GM10847 (cell line): Measurements from ENCODE around the gene MCF2L2.

Experiments
- POLR2A ChIP-seq: IDR thresholded peaks from 2 replicates; pipeline ENCODE4 v1.6.1; 2011; ENCODE audit not compliant: insufficient read length; ENCODE audit errors: extremely low read depth

MCF2L2 gene

DNA sequence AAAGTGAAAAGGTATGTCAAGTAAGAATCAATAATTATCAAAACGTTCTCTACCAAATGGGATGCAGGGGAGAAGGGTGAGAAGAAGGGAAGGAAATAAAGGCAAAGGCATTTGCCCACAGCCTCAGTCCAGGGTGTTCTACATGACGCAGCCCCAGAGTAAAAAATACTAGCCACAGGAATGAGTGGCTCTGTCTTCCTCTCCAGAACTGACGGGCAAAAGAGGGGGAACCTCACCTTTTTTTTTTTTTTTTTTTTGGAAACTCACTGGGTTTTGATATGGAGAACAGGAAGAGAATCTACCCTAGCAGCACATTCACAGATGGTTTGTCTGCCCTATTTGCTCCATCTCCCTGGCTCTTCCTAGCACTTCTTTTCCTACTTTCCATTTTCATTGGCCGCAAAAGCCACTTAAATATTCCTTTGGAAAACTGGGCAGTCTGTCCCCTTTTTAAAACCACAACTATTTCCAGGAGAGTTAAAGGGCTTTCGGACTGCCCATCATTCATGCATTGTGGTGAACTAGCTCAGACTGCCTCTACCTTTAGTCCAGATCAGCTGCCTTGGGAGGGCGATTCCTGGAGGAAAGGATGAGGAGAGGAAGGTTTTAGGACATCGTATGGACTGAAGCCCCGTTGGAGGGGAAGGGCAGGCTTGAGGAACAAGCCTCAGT lies 147.2 kb downstream of the MCF2L2 start:
- TF ChIP-seq POLR2A = no peak

DNA sequence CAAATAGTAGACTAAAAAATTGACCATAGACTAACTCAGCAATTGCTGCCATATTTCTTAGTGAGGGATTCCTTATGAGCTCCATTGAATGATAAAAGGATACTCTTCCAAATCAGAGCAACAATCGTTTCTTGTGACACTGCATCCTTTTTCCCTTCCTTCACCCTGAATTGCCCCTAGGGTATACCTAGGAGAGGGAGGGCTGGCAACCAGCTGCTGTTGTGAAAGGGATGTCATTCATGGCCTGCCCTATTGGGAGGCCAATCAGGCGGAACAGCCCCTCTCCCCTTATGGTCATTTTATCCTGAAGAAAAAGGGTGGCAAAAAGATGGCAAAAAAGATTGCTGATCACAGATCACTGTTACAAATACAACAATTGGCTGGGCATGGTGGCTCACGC lies 149.0 kb downstream of the MCF2L2 start:
- no peak for TF ChIP-seq POLR2A

DNA sequence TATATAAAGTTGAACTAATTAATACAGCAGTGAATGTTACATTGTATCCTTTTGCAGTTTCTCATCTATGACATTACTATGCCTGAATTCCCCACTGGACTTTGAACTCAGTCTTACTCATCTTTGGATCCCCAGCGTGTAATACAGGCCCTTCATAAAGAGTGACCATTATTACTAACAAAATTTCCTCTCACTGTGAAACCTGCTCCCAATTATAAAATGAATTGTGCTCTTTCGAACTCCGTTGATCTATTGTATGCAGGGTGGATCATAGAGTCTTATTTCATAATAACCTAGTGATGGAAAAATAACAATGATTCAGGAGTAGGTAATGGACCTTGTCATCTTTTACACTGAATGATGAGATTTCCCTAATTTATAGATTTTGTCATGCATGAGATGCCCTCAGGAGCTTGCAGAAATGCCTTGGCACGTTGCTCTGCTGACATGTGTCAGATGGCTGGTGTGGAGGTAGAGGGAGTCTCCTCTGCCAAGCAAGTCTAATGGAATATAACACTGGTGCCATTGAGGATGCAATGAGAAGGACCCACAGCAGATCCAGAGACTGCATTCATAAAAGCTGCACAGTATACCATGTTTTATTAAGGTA lies 149.8 kb downstream of the MCF2L2 start:
- no peak for TF ChIP-seq POLR2A

DNA sequence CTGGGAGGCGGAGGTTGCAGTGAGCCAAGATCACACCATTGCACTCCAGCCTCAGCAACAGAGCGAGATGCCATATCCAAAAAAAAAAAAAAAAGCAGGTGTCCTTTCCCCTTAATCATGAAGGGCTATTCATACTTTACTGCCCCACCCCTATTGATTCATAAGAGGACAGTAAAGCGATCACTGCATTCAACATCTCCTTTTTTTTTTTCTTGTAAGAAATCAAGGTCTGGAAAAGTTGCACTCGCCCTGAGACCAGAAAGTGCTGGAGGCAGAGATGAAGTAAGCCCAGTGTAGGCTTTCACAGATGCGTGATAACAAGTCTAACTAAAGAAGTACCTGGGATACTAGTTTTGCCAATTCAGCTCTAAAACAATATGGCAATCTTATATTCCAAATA lies 151.2 kb downstream of the MCF2L2 start:
- TF ChIP-seq POLR2A = no peak

DNA sequence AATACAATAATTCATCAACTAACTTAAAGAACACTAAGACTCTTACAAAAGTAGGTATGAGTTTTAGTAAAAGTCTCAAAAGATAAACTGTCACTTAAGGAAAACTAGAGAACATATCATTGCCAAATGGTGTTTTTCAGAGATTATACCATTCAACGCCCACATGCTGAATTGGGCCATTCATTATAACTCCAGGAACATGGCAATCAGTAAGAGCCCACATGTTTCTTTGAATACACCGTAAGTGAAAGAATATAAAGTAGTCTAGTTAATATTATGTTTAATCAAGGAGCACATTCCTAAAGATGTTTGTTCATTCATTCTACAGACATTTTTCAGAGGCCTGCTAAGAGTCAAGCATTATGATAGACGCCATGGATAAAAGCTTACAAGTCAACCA lies 152.5 kb downstream of the MCF2L2 start:
- TF ChIP-seq POLR2A = no peak

DNA sequence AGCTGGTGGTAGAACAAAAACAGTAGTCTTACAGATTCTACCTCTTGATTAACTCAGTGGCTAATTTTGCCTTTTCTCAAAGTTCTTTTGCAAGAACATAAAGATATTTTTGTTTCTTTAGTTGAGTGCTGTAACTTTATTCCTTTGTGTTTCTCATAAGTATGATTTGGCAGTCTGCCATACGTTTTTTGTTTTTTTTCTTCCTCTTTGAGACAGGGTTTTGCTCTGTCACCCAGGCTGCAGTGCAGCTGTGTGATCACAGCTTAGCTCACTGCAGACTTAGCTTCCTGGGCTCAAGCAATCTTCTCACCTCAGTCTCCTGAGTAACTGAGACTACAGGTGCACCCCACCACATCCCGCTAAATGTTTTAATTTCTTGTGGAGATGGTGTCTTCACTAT lies 153.0 kb downstream of the MCF2L2 start:
- TF ChIP-seq POLR2A = no peak

DNA sequence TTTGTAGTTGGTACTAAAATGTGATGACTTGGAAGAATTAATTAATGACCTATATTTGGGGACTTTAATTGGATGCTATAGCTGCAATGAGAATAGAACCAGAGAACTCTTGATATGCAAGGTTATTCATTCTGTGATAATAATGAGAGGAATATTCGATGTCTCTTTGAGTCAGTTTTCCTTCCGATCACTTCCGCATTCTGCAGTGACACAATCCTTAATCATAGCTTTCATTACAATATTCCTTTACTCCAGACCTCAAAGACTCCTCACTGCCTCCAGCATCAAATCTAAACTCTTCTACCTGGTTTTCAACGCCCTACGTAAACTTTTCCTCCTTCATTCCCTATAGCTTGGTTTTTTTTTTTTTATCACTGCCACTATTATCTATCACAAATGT lies 153.8 kb downstream of the MCF2L2 start:
- TF ChIP-seq POLR2A = no peak

DNA sequence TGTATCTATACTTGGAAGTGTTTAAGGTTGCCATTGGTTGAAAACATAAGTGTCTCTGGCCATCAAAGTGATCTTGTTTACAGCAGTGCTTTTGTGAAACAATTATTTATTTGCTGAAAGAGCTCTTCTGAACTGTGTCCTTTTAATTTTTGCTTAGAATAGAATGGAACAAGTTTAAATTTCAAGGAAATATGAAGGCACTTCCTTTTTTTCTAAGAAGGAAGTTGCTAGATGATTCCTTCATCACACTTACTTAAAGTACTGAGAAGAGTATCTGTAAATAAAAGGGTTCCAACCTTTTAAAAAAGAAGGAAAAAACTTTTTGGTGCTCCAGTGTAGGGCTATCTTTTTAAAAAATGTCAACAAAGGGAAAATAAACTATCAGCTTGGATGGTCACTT lies 155.6 kb downstream of the MCF2L2 start:
- no peak for TF ChIP-seq POLR2A

DNA sequence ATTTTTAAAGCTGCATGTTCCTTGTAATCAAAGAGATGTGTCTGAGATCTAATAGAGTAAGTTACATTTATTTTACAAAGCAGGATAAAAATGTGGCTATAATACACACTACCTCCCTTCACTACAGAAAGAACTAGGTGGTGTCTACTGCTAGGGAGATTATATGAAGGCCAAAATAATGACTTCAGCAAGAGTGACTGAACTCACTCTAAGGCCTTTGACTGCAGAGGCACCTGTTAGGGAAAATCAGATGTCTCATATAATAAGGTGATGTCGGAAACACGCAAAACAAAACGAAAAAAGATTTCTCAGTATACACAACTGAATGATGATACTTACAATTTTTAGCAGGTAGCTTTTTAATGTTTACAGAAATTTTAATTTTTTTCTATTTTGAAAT lies 156.3 kb downstream of the MCF2L2 start:
- no peak for TF ChIP-seq POLR2A

DNA sequence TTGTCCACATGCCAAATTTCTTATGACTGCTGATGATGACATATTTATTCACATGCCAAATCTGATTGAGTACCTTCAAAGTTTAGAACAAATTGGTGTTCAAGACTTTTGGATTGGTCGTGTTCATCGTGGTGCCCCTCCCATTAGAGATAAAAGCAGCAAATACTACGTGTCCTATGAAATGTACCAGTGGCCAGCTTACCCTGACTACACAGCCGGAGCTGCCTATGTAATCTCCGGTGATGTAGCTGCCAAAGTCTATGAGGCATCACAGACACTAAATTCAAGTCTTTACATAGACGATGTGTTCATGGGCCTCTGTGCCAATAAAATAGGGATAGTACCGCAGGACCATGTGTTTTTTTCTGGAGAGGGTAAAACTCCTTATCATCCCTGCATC lies 158.1 kb downstream of the MCF2L2 start:
- no peak for TF ChIP-seq POLR2A

DNA sequence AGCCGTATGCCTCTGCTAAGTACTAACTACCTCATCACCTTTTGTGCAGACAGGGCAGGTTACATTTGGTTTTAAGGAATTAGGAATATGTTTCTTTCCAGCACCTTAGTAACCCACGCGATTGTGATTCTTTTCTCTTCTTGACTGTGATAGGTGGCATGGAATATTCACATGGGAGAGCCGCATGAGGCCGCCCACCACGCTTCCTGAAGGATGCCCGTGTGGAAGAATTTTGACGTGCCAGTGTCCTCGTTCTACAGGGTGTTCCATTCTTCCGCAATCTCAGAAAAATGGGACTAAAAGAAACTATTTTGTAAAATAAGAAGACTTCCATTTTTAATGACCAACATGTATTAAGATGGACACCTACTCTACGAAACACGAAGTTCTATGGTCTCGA lies 159.1 kb downstream of the MCF2L2 start:
- no peak for TF ChIP-seq POLR2A

DNA sequence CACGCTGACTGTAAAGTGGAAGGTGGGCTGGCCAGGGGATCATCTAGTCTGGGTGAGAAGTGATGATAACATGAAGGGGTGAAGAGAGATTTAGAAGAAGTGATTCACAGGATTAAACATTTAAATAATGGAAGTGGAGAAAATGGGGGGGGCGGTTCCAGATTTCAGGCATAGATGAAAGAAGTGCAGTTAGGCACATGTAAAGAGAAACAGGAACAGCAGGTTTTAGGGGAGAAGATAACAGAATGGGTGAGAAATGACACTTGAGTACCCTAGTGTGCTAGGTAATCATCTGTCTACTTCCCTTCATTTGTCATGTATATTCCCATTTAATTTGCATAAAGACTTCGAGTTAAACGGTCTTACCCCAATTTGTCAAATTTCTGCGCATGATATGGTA lies 160.1 kb downstream of the MCF2L2 start:
- no peak for TF ChIP-seq POLR2A

DNA sequence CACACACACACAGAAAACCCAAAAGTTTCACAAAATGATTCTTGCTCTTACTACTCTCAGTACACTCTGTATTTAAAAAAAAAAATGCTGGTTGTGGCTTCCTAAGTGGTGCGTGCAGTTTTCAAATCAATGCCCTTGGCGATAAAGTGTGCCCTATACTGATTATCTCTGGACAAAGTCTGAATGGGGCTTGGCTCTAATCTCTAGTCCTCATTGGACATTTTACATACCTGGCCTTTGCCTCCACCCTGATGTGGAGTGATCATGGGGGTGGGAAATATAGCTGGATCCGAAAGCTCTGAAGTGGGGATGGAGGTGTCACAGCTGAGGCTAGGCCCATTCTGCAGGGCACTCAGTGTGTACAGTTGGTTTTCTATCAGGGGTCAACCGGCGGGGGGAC lies 161.3 kb downstream of the MCF2L2 start:
- TF ChIP-seq POLR2A = no peak

DNA sequence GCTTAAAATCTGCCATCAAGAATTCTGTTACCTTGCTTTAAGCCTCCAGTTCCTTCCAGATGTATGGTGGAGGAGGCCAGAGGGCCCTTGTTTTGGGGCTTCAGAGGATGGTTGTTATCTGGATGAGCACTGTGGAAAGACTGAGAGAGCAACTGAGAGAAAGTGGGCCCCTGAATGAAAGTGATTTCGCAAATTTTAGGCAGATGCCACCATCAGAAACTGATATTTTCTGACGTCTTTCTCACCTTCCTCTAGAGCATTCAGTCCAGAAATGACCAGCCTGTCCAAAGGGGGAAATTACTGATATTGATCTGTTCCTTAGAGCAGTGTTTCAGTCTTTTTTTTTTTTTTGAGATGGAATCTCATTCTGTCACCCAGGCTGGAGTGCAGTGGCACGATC lies 162.0 kb downstream of the MCF2L2 start:
- no peak for TF ChIP-seq POLR2A

DNA sequence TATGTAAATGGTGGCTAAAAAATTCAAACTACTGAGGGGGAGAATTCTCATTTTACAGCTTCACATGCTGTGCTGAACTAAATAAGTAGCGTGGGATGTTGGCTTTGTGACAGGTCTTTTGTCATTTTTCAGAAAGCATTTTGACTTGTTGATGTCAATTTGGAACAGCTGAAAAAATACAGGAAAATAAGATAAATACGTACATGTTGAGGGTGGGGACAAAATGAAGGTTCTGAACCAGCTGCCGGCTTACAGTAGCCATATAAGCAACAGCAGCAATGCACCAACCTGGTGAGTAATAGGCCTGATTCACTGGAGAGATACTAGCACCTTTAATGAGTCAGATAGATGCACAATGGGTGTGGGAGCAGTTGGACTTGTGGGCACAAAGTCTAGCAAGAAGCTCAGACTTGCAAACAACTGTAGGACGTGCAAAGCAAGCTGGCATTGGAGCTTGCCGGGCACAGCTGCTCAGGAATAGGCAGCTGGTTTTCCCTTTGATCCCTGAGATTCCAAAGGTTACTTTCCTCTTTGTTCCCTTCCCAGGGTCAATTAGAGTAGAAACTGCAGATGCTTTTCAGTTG lies 162.5 kb downstream of the MCF2L2 start:
- no peak for TF ChIP-seq POLR2A

DNA sequence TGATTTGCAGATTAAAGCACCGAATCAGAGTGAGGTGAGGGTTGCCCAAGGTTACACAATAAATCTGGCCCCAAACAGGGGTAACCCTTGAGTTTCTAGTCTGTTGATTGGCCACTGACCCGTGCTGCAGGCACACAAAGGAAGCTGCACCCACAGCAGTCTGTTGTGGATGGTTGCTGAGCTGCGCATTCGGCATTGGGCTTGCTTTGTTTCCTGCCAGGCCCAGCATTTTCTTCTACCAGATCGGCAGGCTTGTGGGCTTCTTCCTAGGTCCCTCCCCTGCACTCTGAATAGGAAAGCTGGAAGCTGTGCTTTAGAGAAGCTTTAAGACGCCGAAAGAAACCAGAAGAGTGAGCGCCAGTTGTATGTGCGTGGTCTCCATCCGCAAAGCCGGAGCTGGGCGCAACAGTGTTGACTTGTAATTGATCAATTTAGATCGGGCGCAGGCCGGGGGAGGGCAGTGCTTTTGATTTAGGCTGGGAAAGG lies 163.2 kb downstream of the MCF2L2 start:
- no peak for TF ChIP-seq POLR2A

DNA sequence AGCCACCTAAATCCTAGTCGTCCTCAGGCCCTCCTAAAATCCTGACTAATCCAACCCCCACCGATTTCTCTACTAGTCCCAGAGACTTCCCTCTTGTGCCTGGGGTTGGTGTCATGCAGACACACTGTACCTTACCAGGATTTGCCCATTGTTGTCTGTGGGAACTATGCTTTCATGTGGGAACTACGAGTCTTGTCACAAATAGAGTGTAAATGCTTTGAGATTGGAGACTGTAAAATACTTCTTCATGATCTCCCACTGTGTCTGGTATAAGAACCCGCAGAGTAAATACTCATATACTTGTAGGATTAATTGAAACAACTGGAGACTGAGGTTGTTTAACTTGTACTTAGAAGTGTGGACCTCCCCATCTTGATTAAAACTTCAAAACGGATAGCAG lies 164.2 kb downstream of the MCF2L2 start:
- no peak for TF ChIP-seq POLR2A
